Adrenal gland (tissue), 5 donors: ENCODE measurements around the gene HS3ST5.

ENCODE experiments used
- CTCF ChIP-seq, 6 experiments: fragments of 450-650 bp in 4 of 6; fragments of 200-600 bp in 2 of 6; sonication (generic) in 1 of 6; IDR thresholded peaks; 1 replicate in 5 of 6; 2 replicates in 1 of 6; pipeline versions ENCODE4 v1.5.1 to v1.8.0; 2016 to 2021; ENCODE audit warnings: antibody characterized with exemption in 6 of 6, mild to moderate bottlenecking in 2 of 6, moderate library complexity in 1 of 6
- POLR2A ChIP-seq, 2 donors: fragments of 450-650 bp; IDR thresholded peaks; one replicate each; pipeline ENCODE4 v1.6.1; 2017; ENCODE audit warnings: antibody characterized with exemption in 2 of 2, mild to moderate bottlenecking in 2 of 2, moderate library complexity in 1 of 2
- donor health status: DM: no; HTN: no; CAD: no.

- no peak for TF ChIP-seq CTCF (IDR thresholded peaks at IDR 0.05)
- TF ChIP-seq POLR2A (IDR thresholded peaks at IDR 0.05), result no peak
These were observed 187.1 kb downstream of the HS3ST5 start for GRCh38 chr6:114155763-114156162.
